ENCODE measurements around the gene SMIM22.
A peak's percentile ranks its signal among the peaks of the same experiment; 100 is the strongest.

Gene SMIM22

DNA sequence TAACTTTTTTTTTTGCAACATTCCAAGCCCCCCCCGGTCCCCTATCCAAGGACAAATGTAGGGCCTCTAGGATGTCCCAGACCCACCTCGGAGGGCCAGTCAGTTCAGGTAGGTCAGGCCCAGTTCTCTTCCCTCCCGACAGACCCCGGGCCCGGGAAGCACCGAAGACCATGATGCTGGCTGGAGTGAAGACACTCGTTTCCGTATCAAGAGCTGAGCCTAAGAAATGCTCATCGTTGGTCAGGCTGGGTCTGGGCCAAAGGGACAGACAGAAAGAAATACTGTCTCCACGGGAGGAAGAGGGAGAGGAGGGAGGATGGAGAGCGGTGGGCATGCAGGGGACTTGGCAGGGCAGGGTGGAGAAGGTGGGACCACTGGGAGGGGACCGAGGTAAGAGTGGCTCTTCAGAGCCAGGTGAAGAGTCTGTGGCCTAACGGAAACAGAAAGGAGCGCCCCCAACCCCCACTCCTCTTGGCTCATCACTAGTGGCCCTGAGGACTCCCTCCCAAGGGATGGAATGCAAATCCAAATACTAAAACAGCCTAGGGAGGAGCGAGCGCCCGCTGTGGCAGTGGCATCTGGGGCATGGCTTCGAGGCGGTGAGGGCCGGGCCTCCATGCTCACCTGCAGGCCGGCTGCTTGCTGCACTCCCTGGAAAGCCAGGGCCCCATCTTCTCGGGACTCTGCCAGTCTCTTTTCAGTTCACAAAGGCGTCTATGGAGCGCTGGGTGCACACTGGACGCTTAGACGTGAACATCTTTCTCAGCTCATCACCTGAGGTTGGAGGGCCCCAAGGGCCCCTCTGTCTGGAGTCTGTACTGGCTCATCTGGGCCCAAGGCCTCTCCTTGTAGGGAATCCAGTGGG lies 9.0 kb downstream of the SMIM22 start:
- no peaks in the 10 kb centered on the region for H3K27me3 ChIP-seq (ENCODE audit: insufficient read depth, low read depth, severe bottlenecking)
- DNase-seq: no peak
- TF ChIP-seq, protein P1, sequence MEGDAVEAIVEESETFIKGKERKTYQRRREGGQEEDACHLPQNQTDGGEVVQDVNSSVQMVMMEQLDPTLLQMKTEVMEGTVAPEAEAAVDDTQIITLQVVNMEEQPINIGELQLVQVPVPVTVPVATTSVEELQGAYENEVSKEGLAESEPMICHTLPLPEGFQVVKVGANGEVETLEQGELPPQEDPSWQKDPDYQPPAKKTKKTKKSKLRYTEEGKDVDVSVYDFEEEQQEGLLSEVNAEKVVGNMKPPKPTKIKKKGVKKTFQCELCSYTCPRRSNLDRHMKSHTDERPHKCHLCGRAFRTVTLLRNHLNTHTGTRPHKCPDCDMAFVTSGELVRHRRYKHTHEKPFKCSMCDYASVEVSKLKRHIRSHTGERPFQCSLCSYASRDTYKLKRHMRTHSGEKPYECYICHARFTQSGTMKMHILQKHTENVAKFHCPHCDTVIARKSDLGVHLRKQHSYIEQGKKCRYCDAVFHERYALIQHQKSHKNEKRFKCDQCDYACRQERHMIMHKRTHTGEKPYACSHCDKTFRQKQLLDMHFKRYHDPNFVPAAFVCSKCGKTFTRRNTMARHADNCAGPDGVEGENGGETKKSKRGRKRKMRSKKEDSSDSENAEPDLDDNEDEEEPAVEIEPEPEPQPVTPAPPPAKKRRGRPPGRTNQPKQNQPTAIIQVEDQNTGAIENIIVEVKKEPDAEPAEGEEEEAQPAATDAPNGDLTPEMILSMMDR (IDR thresholded peaks at IDR 0.05; ENCODE audit: low read depth, low read length): no peak
- H3K9me3 ChIP-seq (ENCODE audit: severe bottlenecking): no peaks in the 10 kb centered on the region
- no peak overlapping the region for H3K4me3 ChIP-seq (ENCODE audit: low read depth, low read length)
- peaks cover 67% of the 10 kb centered on the region for H3K36me3 ChIP-seq
- peak overlapping the region; percentile 95 for H3K27ac ChIP-seq

DNA sequence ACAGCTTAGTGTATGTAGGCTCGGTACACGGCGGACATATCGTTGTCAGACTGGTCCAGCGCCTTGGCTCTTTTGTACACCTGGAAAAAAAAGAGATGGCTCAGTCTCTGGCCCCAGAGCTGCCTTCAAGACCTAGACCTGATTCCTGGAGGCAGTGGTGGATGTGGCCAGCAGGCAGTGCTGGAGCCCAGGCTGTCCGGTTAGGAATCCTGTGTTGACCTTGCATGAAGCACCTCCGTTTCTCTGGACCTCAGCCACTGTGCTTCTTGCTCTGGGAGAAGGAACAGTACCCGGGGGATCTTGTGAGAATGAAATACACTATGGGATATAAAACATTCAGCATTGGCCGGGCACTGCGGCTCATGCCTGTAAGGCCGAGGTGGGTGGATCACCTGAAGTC lies 10.1 kb downstream of the SMIM22 start:
- Histone ChIP-seq H3K4me3 (ENCODE audit: low read depth, low read length) (no peak overlapping the region), H3K9me3 (ENCODE audit: severe bottlenecking) (no peaks in the 10 kb centered on the region), H3K27me3 (ENCODE audit: insufficient read depth, low read depth, severe bottlenecking) (no peaks in the 10 kb centered on the region), H3K36me3 (peaks cover 66% of the 10 kb centered on the region), H3K27ac (peak overlapping the region; percentile 95)
- TF ChIP-seq, protein P1 (IDR thresholded peaks at IDR 0.05; ENCODE audit: low read depth, low read length): peak; percentile 22; the same call in 1 of the 2 replicates
- DNase-seq: peak; percentile 41

DNA sequence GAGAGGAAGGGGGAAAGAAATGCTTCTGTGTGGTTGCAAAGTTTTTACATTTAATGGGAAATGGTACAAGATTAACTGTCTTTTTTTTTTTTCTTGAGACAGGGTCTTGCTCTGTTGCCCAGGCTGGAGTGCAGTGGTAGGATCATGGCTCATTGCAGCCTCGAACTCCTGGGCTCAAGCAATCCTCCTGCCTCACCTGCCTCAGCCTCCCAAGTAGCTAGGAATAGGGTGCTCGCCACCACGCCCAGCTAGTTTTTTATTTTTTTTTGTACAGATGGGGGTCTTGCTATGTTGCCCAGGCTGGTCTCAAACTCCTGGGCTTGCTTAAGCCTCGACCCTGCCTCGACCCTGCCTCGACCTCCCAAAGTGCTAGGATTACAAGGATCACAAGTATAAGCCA lies 11.1 kb downstream of the SMIM22 start:
- peaks cover 67% of the 10 kb centered on the region for H3K36me3 ChIP-seq
- TF ChIP-seq, protein P1 (IDR thresholded peaks at IDR 0.05; ENCODE audit: low read depth, low read length): no peak

DNA sequence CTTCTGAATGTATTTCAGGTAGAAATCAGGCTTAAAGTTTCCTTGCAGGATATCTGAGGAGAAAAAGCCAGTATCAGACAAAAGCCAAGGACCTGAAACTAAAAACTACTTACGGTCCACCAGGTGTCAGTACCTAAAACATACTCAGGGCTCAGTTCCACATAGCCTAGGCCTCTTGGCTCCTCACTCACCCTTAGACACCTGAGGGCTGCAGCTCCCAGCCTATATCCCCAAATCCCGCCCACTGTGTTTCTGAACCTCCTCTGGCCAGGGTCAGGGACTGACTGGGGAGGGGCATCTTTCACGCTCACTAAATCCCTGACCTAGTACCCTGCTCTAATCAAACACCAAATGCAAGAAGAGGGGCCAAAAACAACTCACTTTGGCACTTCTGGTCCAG lies 16.1 kb downstream of the SMIM22 start:
- TF ChIP-seq, protein P1 (IDR thresholded peaks at IDR 0.05; ENCODE audit: low read depth, low read length): no peak
- DNase-seq: no peak
- no peak overlapping the region for H3K27ac ChIP-seq
- no peak overlapping the region for H3K4me3 ChIP-seq (ENCODE audit: low read depth, low read length)
- no peaks in the 10 kb centered on the region for H3K27me3 ChIP-seq (ENCODE audit: insufficient read depth, low read depth, severe bottlenecking)
- no peaks in the 10 kb centered on the region for H3K9me3 ChIP-seq (ENCODE audit: severe bottlenecking)
- H3K36me3 ChIP-seq: peaks cover 80% of the 10 kb centered on the region

More for the DNA sequence above, 11.1 kb downstream of the SMIM22 start:
- Histone ChIP-seq H3K9me3 (ENCODE audit: severe bottlenecking) (no peaks in the 10 kb centered on the region), H3K4me3 (ENCODE audit: low read depth, low read length) (no peak overlapping the region), H3K27me3 (ENCODE audit: insufficient read depth, low read depth, severe bottlenecking) (no peaks in the 10 kb centered on the region), H3K27ac (no peak overlapping the region)
- no peak for DNase-seq

DNA sequence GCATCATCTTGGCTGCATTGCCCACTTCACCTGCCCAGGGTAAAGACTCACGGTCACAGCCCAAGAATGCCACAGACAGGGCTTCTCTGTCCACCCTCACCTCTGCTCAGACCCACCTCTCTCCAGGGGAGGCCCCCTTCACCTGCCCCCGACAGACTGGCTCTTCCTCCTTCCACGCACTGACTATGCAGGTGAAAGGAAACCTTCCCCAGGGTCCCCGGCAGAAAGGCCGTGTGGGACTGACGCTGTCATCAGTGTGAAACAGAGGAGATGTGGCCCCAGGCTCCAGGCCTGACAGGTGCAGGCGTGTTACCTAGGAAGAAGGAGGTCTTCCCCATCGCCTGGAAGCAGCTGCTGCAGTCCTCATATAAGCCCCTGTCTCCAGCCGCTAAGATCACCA lies 16.6 kb downstream of the SMIM22 start:
- H3K36me3 ChIP-seq: peaks cover 81% of the 10 kb centered on the region
- H3K4me3 ChIP-seq (ENCODE audit: low read depth, low read length): no peak overlapping the region
- no peak for DNase-seq
- no peak overlapping the region for H3K27ac ChIP-seq
- no peaks in the 10 kb centered on the region for H3K27me3 ChIP-seq (ENCODE audit: insufficient read depth, low read depth, severe bottlenecking)
- H3K9me3 ChIP-seq (ENCODE audit: severe bottlenecking): no peaks in the 10 kb centered on the region
- TF ChIP-seq, protein P1 (IDR thresholded peaks at IDR 0.05; ENCODE audit: low read depth, low read length): no peak
